GM23248 (cell line): Measurements from ENCODE around the gene S100A9. TPM values are rescaled to one million over a fixed set of nuclear protein-coding genes. Genes with fewer than 3 reads are reported as not detected.

Experiments
- DNase-seq: peaks from one replicate; pipeline ENCODE4 v3.0.0-alpha.2; 2015
- H2AFZ ChIP-seq: fragments of 200-600 bp; sonication (generic); 2 replicates; pipeline ENCODE4 v1.6.1; 2016; ENCODE audit warnings: antibody characterized with exemption
- H3F3A ChIP-seq: fragments of 200-600 bp; sonication (generic); 2 replicates; pipeline ENCODE4 v1.6.1; 2016; ENCODE audit warnings: mild to moderate bottlenecking, antibody characterized with exemption, mixed run types; ENCODE audit not compliant: insufficient read depth
- H3K27ac ChIP-seq: fragments of 200-600 bp; sonication (generic); 2 replicates; pipeline ENCODE4 v1.5.1; 2016; ENCODE audit warnings: mild to moderate bottlenecking
- H3K27me3 ChIP-seq: fragments of 200-600 bp; sonication (generic); replicated peaks from 2 replicates; pipeline ENCODE4 v1.6.1; 2016; ENCODE audit warnings: mild to moderate bottlenecking; ENCODE audit not compliant: insufficient read depth
- H3K36me3 ChIP-seq: fragments of 200-600 bp; sonication (generic); 2 replicates; pipeline ENCODE4 v1.6.1; 2016; ENCODE audit warnings: low read depth, mild to moderate bottlenecking
- H3K4me1 ChIP-seq: fragments of 200-600 bp; sonication (generic); 2 replicates; pipeline ENCODE4 v1.6.1; 2016; ENCODE audit warnings: mild to moderate bottlenecking; ENCODE audit not compliant: insufficient read depth
- H3K4me2 ChIP-seq: fragments of 200-600 bp; sonication (generic); one replicate; pipeline ENCODE4 v1.6.1; 2016; ENCODE audit warnings: mild to moderate bottlenecking; ENCODE audit not compliant: unreplicated experiment
- H3K4me3 ChIP-seq: fragments of 200-600 bp; sonication (generic); 2 replicates; pipeline ENCODE4 v1.5.1; 2016; ENCODE audit warnings: mild to moderate bottlenecking
- H3K79me2 ChIP-seq: fragments of 200-600 bp; sonication (generic); 2 replicates; pipeline ENCODE4 v1.6.1; 2016; ENCODE audit warnings: mild to moderate bottlenecking; ENCODE audit not compliant: insufficient read depth
- H3K9ac ChIP-seq: fragments of 200-600 bp; sonication (generic); 2 replicates; pipeline ENCODE4 v1.6.1; 2016; ENCODE audit warnings: mild to moderate bottlenecking
- H3K9me2 ChIP-seq: fragments of 200-600 bp; sonication (generic); 2 replicates; pipeline ENCODE4 v1.6.1; 2016; ENCODE audit warnings: mixed run types, mild to moderate bottlenecking, moderate library complexity; ENCODE audit not compliant: insufficient read depth
- H3K9me3 ChIP-seq: fragments of 200-600 bp; sonication (generic); one replicate; pipeline ENCODE4 v1.6.1; 2017; ENCODE audit warnings: low read depth
- H4K20me1 ChIP-seq: fragments of 200-600 bp; sonication (generic); 2 replicates; pipeline ENCODE4 v1.6.0; 2016; ENCODE audit not compliant: insufficient read depth
- EZH2 ChIP-seq: fragments of 200-600 bp; sonication (generic); IDR thresholded peaks from 2 replicates; pipeline ENCODE4 v1.6.1; 2018; ENCODE audit warnings: antibody characterized with exemption, mild to moderate bottlenecking; ENCODE audit not compliant: insufficient read depth, poor library complexity, severe bottlenecking
- EZH2phosphoT487 ChIP-seq: fragments of 200-600 bp; sonication (generic); IDR thresholded peaks from 2 replicates; pipeline ENCODE4 v1.6.1; 2018; ENCODE audit warnings: antibody characterized with exemption, moderate library complexity, mild to moderate bottlenecking, low read depth; ENCODE audit not compliant: insufficient read depth
- WGBS, 2 experiments: methylation state at CpG; one replicate each; pipeline ENCODE4 v1.1.6; 2015 to 2017; ENCODE audit warnings: low lambda C conversion rate in 2 of 2, low coverage in 1 of 2; ENCODE audit errors: missing lambda C conversion rate in 2 of 2; 5-methylcytosine and 5-hydroxymethylcytosine counted together
- in situ Hi-C: fragments of 300-500 bp; cut with MboI; formaldehyde crosslinking; loops from 2 replicates; pipeline ENCODE4 v1.15.0; 2020
- polyA plus RNA-seq: library from polyadenylated mRNA; unstranded; fragments of >200 nt; fragmentation: Nextera tagmentation; extraction: Ambion mirVana; gene quantifications from 2 replicates; pipeline ENCODE4 v1.2.1, GENCODE V29; 2016
- total RNA-seq: library from RNA; depleted of rRNA; stranded (reverse); fragments of >200 nt; shearing (Covaris generic); gene quantifications from 2 replicates; pipeline ENCODE4 v1.2.3, GENCODE V29; 2014

S100A9 gene
- total and polyA plus RNA-seq, 2 experiments from 2014 or later: not detected

DNA sequence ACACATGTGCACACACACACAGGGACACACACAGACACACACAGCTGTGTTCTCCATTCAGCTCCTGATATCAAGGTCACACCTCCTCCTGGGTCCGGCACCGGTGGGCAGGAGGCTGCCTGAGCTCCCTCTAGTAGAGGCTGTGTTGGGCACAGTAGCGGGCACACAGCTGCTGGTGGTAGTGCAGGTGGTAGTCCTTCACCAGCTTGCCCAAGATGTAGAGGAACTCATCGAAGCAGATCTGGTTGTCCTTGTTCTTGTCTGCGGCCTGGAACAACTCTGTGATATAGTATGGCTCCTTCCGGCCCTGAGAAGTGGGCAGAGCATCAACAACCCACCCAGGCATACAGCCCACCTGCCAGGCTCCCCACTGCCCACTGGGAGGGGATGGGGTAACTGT lies 38.8 kb downstream of the S100A9 start:
- no peak for DNase-seq
- Histone ChIP-seq H3K4me2 (no peak overlapping the region), H3K27ac (no peak overlapping the region), H3K9me3 (no peaks in the 10 kb centered on the region), H3K36me3 (no peaks in the 10 kb centered on the region), H3K9ac (no peak overlapping the region), H2AFZ (no peak overlapping the region), H3K4me3 (no peak overlapping the region), H3K79me2 (no peaks in the 10 kb centered on the region), H3K9me2 (no peaks in the 10 kb centered on the region), H3K27me3 (peaks cover 17% of the 10 kb centered on the region), H4K20me1 (no peaks in the 10 kb centered on the region), H3K4me1 (no peaks in the 10 kb centered on the region), H3F3A (no peaks in the 10 kb centered on the region)
- in situ Hi-C loops: no loop called here
- 42 to 53% methylated on average over 6 of the region's 6 CpGs for WGBS, 2 experiments
- TF ChIP-seq EZH2phosphoT487 (no peak), EZH2 (no peak)

DNA sequence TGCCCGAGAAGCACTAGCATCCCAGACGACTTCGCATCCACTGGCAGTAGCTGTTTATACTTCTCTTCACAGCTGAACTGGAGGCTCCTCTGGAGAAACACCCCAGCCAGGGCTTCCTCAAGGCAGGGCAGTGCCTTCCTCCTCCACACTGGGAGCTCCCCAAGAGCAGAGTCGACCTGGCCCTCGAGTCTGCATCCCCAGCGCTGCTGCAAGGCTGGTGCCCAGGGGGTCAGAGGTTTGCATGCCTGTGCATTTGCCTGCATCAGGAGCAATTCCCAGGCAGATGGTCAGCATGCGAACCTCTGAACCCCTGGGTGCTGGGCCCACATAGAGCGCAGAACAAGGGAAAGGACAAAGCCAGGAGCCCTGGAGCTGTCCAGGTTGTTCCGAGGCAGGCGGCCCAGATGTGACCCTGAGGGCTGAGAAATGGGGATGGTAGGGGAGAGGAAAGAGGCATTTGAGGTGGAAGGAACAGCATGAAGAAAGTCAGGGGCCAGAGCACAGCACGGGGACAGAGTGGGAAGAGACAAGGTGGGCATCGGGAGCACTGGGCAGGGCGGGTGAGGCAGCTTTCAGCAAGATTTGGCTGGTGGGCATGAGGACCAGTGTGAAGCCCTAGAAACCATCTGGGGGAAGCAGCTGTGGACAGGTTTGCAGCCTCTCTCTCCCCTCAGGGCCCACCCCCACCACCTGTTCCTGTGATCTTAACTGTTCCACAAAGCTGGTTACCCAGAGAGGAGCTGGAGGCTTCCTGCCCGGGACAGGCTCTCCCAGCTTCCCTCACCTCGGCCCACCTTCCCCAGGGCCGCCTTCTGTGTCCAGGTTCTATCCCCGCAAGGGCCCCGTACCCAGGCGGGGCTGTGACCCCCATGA lies 39.6 kb downstream of the S100A9 start:
- Histone ChIP-seq H4K20me1 (no peaks in the 10 kb centered on the region), H3K9me2 (no peaks in the 10 kb centered on the region), H3K27ac (no peak overlapping the region), H3K9me3 (no peaks in the 10 kb centered on the region), H3K9ac (no peak overlapping the region), H2AFZ (no peak overlapping the region), H3K36me3 (no peaks in the 10 kb centered on the region), H3K4me2 (no peak overlapping the region), H3K27me3 (peaks cover 17% of the 10 kb centered on the region), H3F3A (no peaks in the 10 kb centered on the region), H3K4me1 (no peaks in the 10 kb centered on the region), H3K4me3 (no peak overlapping the region), H3K79me2 (no peaks in the 10 kb centered on the region)
- WGBS, 2 experiments: 53 to 57% methylated on average over 19 of the region's 19 CpGs
- in situ Hi-C loops: no loop called here
- DNase-seq: no peak
- TF ChIP-seq EZH2phosphoT487: no peak
- no peak for TF ChIP-seq EZH2

DNA sequence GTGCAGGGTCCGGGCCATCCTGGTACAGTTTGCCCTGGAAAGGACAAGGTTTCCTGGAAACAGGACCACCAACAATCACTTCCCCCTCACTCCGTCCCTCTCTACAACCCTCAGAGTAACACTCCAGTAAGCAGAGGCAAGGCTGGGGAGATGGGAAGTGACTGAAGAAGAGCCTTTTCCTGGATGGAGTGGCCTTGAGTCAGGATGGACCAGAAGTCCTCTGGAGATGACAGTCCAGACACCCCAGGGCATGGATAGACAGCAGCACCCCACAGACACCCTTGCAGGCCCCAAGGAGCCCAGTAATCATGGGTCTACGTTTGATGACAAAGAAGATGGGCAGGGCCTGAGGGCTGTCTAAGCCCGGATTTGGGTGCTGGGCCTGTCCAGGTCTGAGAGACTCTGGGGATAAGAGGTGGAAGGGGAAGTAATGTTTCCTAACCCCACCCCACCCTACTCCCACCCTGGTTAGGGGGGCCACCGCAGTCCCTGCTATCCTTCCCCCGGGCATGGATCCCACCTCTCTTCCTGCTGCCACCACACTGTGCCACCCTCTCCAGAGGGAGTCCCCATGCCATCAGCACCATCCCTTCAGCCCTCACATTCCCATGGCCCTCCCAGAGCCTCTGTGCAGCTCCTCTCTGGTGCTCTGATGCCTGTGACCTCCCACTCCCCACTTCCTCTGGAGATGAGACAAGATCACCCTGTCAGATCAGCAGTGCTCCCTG lies 40.4 kb downstream of the S100A9 start:
- in situ Hi-C loops: no loop called here
- Histone ChIP-seq H3K9me3 (no peaks in the 10 kb centered on the region), H3K9me2 (no peaks in the 10 kb centered on the region), H3K27me3 (peaks cover 16% of the 10 kb centered on the region), H3K36me3 (no peaks in the 10 kb centered on the region), H4K20me1 (no peaks in the 10 kb centered on the region), H3K4me3 (no peak overlapping the region), H2AFZ (no peak overlapping the region), H3K27ac (no peak overlapping the region), H3K4me2 (no peak overlapping the region), H3K4me1 (no peaks in the 10 kb centered on the region), H3K79me2 (no peaks in the 10 kb centered on the region), H3K9ac (no peak overlapping the region), H3F3A (no peaks in the 10 kb centered on the region)
- WGBS, 2 experiments: 41 to 48% methylated on average over 4 to 6 of the region's 6 CpGs
- no peak for DNase-seq
- TF ChIP-seq EZH2phosphoT487 (no peak), EZH2 (no peak)

DNA sequence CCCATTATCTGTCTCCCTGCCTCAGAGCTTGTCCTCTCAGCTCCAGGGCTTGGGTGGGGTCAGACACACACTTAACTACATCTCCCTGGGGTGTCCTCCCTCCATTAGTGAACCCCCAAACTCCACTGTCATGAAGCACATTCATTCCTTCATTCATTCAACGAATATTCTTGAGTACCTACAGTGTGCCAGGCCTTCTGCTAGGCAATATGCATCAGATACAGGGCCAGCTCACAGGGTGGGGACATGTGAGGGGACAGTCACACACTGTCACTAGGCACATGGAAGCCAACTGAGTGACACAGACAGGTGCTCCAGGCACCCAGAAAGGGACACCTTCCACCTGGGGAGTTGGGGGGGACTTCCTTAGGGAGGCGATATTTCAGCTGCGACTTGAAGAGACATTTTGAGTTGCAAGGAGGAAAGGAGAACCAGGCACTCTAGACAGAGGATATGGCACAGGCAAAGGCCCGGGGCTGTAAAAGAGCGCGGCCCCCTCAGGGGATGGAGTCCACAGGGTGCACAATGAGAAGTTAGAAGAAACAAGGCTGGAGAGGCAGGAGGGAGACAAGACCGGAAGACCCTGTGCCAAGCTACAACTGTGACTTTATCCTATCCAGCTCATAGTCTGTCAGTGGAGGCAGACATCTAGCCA lies 41.9 kb downstream of the S100A9 start:
- peaks cover 16% of the 10 kb centered on the region for H3K27me3 ChIP-seq
- no peak overlapping the region for H3K9ac ChIP-seq
- no peaks in the 10 kb centered on the region for H3K79me2 ChIP-seq
- H3K9me2 ChIP-seq: no peaks in the 10 kb centered on the region
- TF ChIP-seq EZH2 (no peak), EZH2phosphoT487 (no peak)
- no peak overlapping the region for H3K27ac ChIP-seq
- H3F3A ChIP-seq: no peaks in the 10 kb centered on the region
- H3K4me2 ChIP-seq: no peak overlapping the region
- no peak overlapping the region for H2AFZ ChIP-seq
- H4K20me1 ChIP-seq: no peaks in the 10 kb centered on the region
- H3K4me3 ChIP-seq: no peak overlapping the region
- no peaks in the 10 kb centered on the region for H3K36me3 ChIP-seq
- in situ Hi-C loops: no loop called here
- no peak for DNase-seq
- 67 to 73% methylated on average over 7 of the region's 7 CpGs for WGBS, 2 experiments
- no peaks in the 10 kb centered on the region for H3K9me3 ChIP-seq
- H3K4me1 ChIP-seq: no peaks in the 10 kb centered on the region
